ENCODE measurements around the gene ZC3H7B. TPM values are rescaled to one million over a fixed set of nuclear protein-coding genes. Genes with fewer than 3 reads are reported as not detected.

ZC3H7B gene
- polyA plus RNA-seq, 4 donors, result 14.6 to 53.5 (median 33.4) TPM

- no peaks in the 10 kb centered on the region for H3K9me3 ChIP-seq (ENCODE audit: control insufficient read depth in 2 of 2, insufficient read depth in 1 of 2, low read depth in 1 of 2, low read length in 1 of 2)
- H3K27me3 ChIP-seq (ENCODE audit: control insufficient read depth in 3 of 3, insufficient read depth in 3 of 3, low read length in 3 of 3), result no peaks in the 10 kb centered on the region
- H3K36me3 ChIP-seq (ENCODE audit: control insufficient read depth in 3 of 3, insufficient read depth in 2 of 3, low read depth in 1 of 3, low read length in 3 of 3), result peaks cover 13 to 87% (median 18%) of the 10 kb centered on the region in 3 donors
- no peak for FAIRE-seq
- H3K4me3 ChIP-seq (ENCODE audit: low read depth in 1 of 3, low read length in 3 of 3), result no peak overlapping the region
- no peak for DNase-seq
- WGBS, 3 donors, result 70 to 80% (median 71%) methylated on average over 12 of the region's 12 CpGs
- no peaks in the 10 kb centered on the region for H3K4me1 ChIP-seq (ENCODE audit: control insufficient read depth in 3 of 3, insufficient read depth in 2 of 3, low read depth in 1 of 3, low read length in 2 of 3)
- no peak overlapping the region for H3K27ac ChIP-seq (ENCODE audit: low read depth in 1 of 3, low read length in 2 of 3)
These were observed 39.6 kb upstream of the ZC3H7B start for GRCh38 chr22:41261541-41262249.

- DNase-seq (no peak), FAIRE-seq (no peak)
- WGBS, 3 donors, result 94 to 96% (median 96%) methylated on average over 15 of the region's 15 CpGs
- peaks cover 15 to 85% (median 19%) of the 10 kb centered on the region in 3 donors for H3K36me3 ChIP-seq (ENCODE audit: control insufficient read depth in 3 of 3, insufficient read depth in 2 of 3, low read depth in 1 of 3, low read length in 3 of 3)
- no peak overlapping the region for H3K4me3 ChIP-seq (ENCODE audit: low read depth in 1 of 3, low read length in 3 of 3)
- no peak overlapping the region for H3K27ac ChIP-seq (ENCODE audit: low read depth in 1 of 3, low read length in 2 of 3)
- H3K27me3 ChIP-seq (ENCODE audit: control insufficient read depth in 3 of 3, insufficient read depth in 3 of 3, low read length in 3 of 3), result no peaks in the 10 kb centered on the region
- H3K9me3 ChIP-seq (ENCODE audit: control insufficient read depth in 2 of 2, insufficient read depth in 1 of 2, low read depth in 1 of 2, low read length in 1 of 2), result no peaks in the 10 kb centered on the region
- no peaks in the 10 kb centered on the region for H3K4me1 ChIP-seq (ENCODE audit: control insufficient read depth in 3 of 3, insufficient read depth in 2 of 3, low read depth in 1 of 3, low read length in 2 of 3)
These were observed 39.0 kb upstream of the ZC3H7B start for GRCh38 chr22:41262250-41262765.

GRCh38 chr22:41263704-41264103 lies 37.6 kb upstream of the ZC3H7B start:
- no peak for FAIRE-seq
- H3K9me3 ChIP-seq (ENCODE audit: control insufficient read depth in 2 of 2, insufficient read depth in 1 of 2, low read depth in 1 of 2, low read length in 1 of 2), result no peaks in the 10 kb centered on the region
- peaks cover 23 to 85% (median 25%) of the 10 kb centered on the region in 3 donors for H3K36me3 ChIP-seq (ENCODE audit: control insufficient read depth in 3 of 3, insufficient read depth in 2 of 3, low read depth in 1 of 3, low read length in 3 of 3)
- H3K27ac ChIP-seq (ENCODE audit: low read depth in 1 of 3, low read length in 2 of 3), result no peak overlapping the region
- H3K4me1 ChIP-seq (ENCODE audit: control insufficient read depth in 3 of 3, insufficient read depth in 2 of 3, low read depth in 1 of 3, low read length in 2 of 3), result no peaks in the 10 kb centered on the region
- WGBS, 3 donors, result 96 to 97% (median 96%) methylated on average over 2 of the region's 2 CpGs
- DNase-seq, result no peak
- no peaks in the 10 kb centered on the region for H3K27me3 ChIP-seq (ENCODE audit: control insufficient read depth in 3 of 3, insufficient read depth in 3 of 3, low read length in 3 of 3)
- no peak overlapping the region for H3K4me3 ChIP-seq (ENCODE audit: low read depth in 1 of 3, low read length in 3 of 3)

GRCh38 chr22:41264408-41264941 lies 36.9 kb upstream of the ZC3H7B start:
- 93 to 94% (median 93%) methylated on average over 15 of the region's 15 CpGs for WGBS, 3 donors

GRCh38 chr22:41267958-41268357 lies 33.4 kb upstream of the ZC3H7B start:
- H3K4me1 ChIP-seq (ENCODE audit: control insufficient read depth in 3 of 3, insufficient read depth in 2 of 3, low read depth in 1 of 3, low read length in 2 of 3), result no peaks in the 10 kb centered on the region
- no peak overlapping the region for H3K27ac ChIP-seq (ENCODE audit: low read depth in 1 of 3, low read length in 2 of 3)
- H3K27me3 ChIP-seq (ENCODE audit: control insufficient read depth in 3 of 3, insufficient read depth in 3 of 3, low read length in 3 of 3), result no peaks in the 10 kb centered on the region
- no peak overlapping the region for H3K4me3 ChIP-seq (ENCODE audit: low read depth in 1 of 3, low read length in 3 of 3)
- DNase-seq, result no peak
- no peak for FAIRE-seq
- no peaks in the 10 kb centered on the region for H3K9me3 ChIP-seq (ENCODE audit: control insufficient read depth in 2 of 2, insufficient read depth in 1 of 2, low read depth in 1 of 2, low read length in 1 of 2)
- WGBS, 3 donors, result 96 to 98% (median 96%) methylated on average over 16 of the region's 16 CpGs
- peaks cover 27 to 86% (median 32%) of the 10 kb centered on the region in 3 donors for H3K36me3 ChIP-seq (ENCODE audit: control insufficient read depth in 3 of 3, insufficient read depth in 2 of 3, low read depth in 1 of 3, low read length in 3 of 3)

More at GRCh38 chr22:41264408-41264941, 36.9 kb upstream of the ZC3H7B start:
- H3K27me3 ChIP-seq (ENCODE audit: control insufficient read depth in 3 of 3, insufficient read depth in 3 of 3, low read length in 3 of 3), result no peaks in the 10 kb centered on the region
- peaks cover 23 to 87% (median 25%) of the 10 kb centered on the region in 3 donors for H3K36me3 ChIP-seq (ENCODE audit: control insufficient read depth in 3 of 3, insufficient read depth in 2 of 3, low read depth in 1 of 3, low read length in 3 of 3)
- H3K4me1 ChIP-seq (ENCODE audit: control insufficient read depth in 3 of 3, insufficient read depth in 2 of 3, low read depth in 1 of 3, low read length in 2 of 3), result no peaks in the 10 kb centered on the region
- FAIRE-seq (no peak), DNase-seq (no peak)
- no peak overlapping the region for H3K4me3 ChIP-seq (ENCODE audit: low read depth in 1 of 3, low read length in 3 of 3)
- no peaks in the 10 kb centered on the region for H3K9me3 ChIP-seq (ENCODE audit: control insufficient read depth in 2 of 2, insufficient read depth in 1 of 2, low read depth in 1 of 2, low read length in 1 of 2)
- no peak overlapping the region for H3K27ac ChIP-seq (ENCODE audit: low read depth in 1 of 3, low read length in 2 of 3)

- no peaks in the 10 kb centered on the region for H3K27me3 ChIP-seq (ENCODE audit: control insufficient read depth in 3 of 3, insufficient read depth in 3 of 3, low read length in 3 of 3)
- DNase-seq, result no peak
- H3K36me3 ChIP-seq (ENCODE audit: control insufficient read depth in 3 of 3, insufficient read depth in 2 of 3, low read depth in 1 of 3, low read length in 3 of 3), result peaks cover 19 to 88% (median 38%) of the 10 kb centered on the region in 3 donors
- H3K9me3 ChIP-seq (ENCODE audit: control insufficient read depth in 2 of 2, insufficient read depth in 1 of 2, low read depth in 1 of 2, low read length in 1 of 2), result no peaks in the 10 kb centered on the region
- no peaks in the 10 kb centered on the region for H3K4me1 ChIP-seq (ENCODE audit: control insufficient read depth in 3 of 3, insufficient read depth in 2 of 3, low read depth in 1 of 3, low read length in 2 of 3)
- H3K27ac ChIP-seq (ENCODE audit: low read depth in 1 of 3, low read length in 2 of 3), result no peak overlapping the region
- no peak for FAIRE-seq
- no peak overlapping the region for H3K4me3 ChIP-seq (ENCODE audit: low read depth in 1 of 3, low read length in 3 of 3)
- WGBS, 3 donors, result 92 to 97% (median 94%) methylated on average over 9 of the region's 9 CpGs
These were observed 29.5 kb upstream of the ZC3H7B start for GRCh38 chr22:41271787-41272186.

- FAIRE-seq, result no peak
- 93 to 97% (median 95%) methylated on average over 7 of the region's 7 CpGs for WGBS, 3 donors
These were observed 28.2 kb upstream of the ZC3H7B start for GRCh38 chr22:41273128-41273527.

GRCh38 chr22:41274856-41275255 lies 26.5 kb upstream of the ZC3H7B start:
- 88 to 95% (median 93%) methylated on average over 4 of the region's 4 CpGs for WGBS, 3 donors
- Histone ChIP-seq H3K4me1 (ENCODE audit: control insufficient read depth in 3 of 3, insufficient read depth in 2 of 3, low read depth in 1 of 3, low read length in 2 of 3) (no peaks in the 10 kb centered on the region), H3K36me3 (ENCODE audit: control insufficient read depth in 3 of 3, insufficient read depth in 2 of 3, low read depth in 1 of 3, low read length in 3 of 3) (peaks cover 12 to 83% (median 26%) of the 10 kb centered on the region in 3 donors), H3K27ac (ENCODE audit: low read depth in 1 of 3, low read length in 2 of 3) (no peak overlapping the region), H3K4me3 (ENCODE audit: low read depth in 1 of 3, low read length in 3 of 3) (no peak overlapping the region), H3K9me3 (ENCODE audit: control insufficient read depth in 2 of 2, insufficient read depth in 1 of 2, low read depth in 1 of 2, low read length in 1 of 2) (no peaks in the 10 kb centered on the region), H3K27me3 (ENCODE audit: control insufficient read depth in 3 of 3, insufficient read depth in 3 of 3, low read length in 3 of 3) (no peaks in the 10 kb centered on the region)
- FAIRE-seq, result no peak
- DNase-seq, result no peak

More at GRCh38 chr22:41273128-41273527, 28.2 kb upstream of the ZC3H7B start:
- Histone ChIP-seq H3K4me3 (ENCODE audit: low read depth in 1 of 3, low read length in 3 of 3) (no peak overlapping the region), H3K4me1 (ENCODE audit: control insufficient read depth in 3 of 3, insufficient read depth in 2 of 3, low read depth in 1 of 3, low read length in 2 of 3) (no peaks in the 10 kb centered on the region), H3K27ac (ENCODE audit: low read depth in 1 of 3, low read length in 2 of 3) (no peak overlapping the region), H3K27me3 (ENCODE audit: control insufficient read depth in 3 of 3, insufficient read depth in 3 of 3, low read length in 3 of 3) (no peaks in the 10 kb centered on the region), H3K36me3 (ENCODE audit: control insufficient read depth in 3 of 3, insufficient read depth in 2 of 3, low read depth in 1 of 3, low read length in 3 of 3) (peaks cover 12 to 85% (median 33%) of the 10 kb centered on the region in 3 donors), H3K9me3 (ENCODE audit: control insufficient read depth in 2 of 2, insufficient read depth in 1 of 2, low read depth in 1 of 2, low read length in 1 of 2) (no peaks in the 10 kb centered on the region)
- no peak for DNase-seq
